ENCODE measurements around the gene OXNAD1.

Gene OXNAD1

GRCh38 chr3:16279010-16279801 lies 14.2 kb downstream of the OXNAD1 start:
- no peak for DNase-seq

GRCh38 chr3:16280671-16281070 lies 15.7 kb downstream of the OXNAD1 start:
- DNase-seq = no peak

GRCh38 chr3:16284633-16285032 lies 19.6 kb downstream of the OXNAD1 start:
- DNase-seq = no peak

GRCh38 chr3:16286161-16286560 lies 21.1 kb downstream of the OXNAD1 start:
- DNase-seq = no peak

- no peak for DNase-seq
Measured at GRCh38 chr3:16286751-16287543, 21.9 kb downstream of the OXNAD1 start.

- no peak for DNase-seq
Measured at GRCh38 chr3:16288664-16289063, 23.7 kb downstream of the OXNAD1 start.

- DNase-seq = no peak
Measured at GRCh38 chr3:16289144-16289889, 24.3 kb downstream of the OXNAD1 start.

- DNase-seq = peak; percentile 43
Measured at GRCh38 chr3:16290007-16290826, 25.2 kb downstream of the OXNAD1 start.

GRCh38 chr3:16290827-16291196 lies 25.8 kb downstream of the OXNAD1 start:
- DNase-seq = no peak

GRCh38 chr3:16294844-16295243 lies 29.8 kb downstream of the OXNAD1 start:
- no peak for DNase-seq

GRCh38 chr3:16295298-16295890 lies 30.4 kb downstream of the OXNAD1 start:
- no peak for DNase-seq

GRCh38 chr3:16297997-16298885 lies 33.2 kb downstream of the OXNAD1 start:
- no peak for DNase-seq

- DNase-seq = no peak
Measured at GRCh38 chr3:16298891-16299290, 33.9 kb downstream of the OXNAD1 start.

GRCh38 chr3:16299746-16300145 lies 34.7 kb downstream of the OXNAD1 start:
- no peak for DNase-seq

GRCh38 chr3:16300307-16300706 lies 35.3 kb downstream of the OXNAD1 start:
- no peak for DNase-seq

GRCh38 chr3:16300881-16301359 lies 35.9 kb downstream of the OXNAD1 start:
- no peak for DNase-seq

- DNase-seq = no peak
Measured at GRCh38 chr3:16301507-16301906, 36.5 kb downstream of the OXNAD1 start.

- DNase-seq = no peak
Measured at GRCh38 chr3:16302082-16302631, 37.1 kb downstream of the OXNAD1 start.

GRCh38 chr3:16303037-16303575 lies 38.1 kb downstream of the OXNAD1 start:
- DNase-seq = no peak
